Measurements from ENCODE around the gene CHD3. TPM values are rescaled to one million over a fixed set of nuclear protein-coding genes. Genes with fewer than 3 reads are reported as not detected.

Gene CHD3
- total and polyA plus RNA-seq, 2 of the 13 experiments (the other 11 are each of a cell fraction or from before 2014, with no cell fraction given): 2.7 to 3.7 TPM

DNA sequence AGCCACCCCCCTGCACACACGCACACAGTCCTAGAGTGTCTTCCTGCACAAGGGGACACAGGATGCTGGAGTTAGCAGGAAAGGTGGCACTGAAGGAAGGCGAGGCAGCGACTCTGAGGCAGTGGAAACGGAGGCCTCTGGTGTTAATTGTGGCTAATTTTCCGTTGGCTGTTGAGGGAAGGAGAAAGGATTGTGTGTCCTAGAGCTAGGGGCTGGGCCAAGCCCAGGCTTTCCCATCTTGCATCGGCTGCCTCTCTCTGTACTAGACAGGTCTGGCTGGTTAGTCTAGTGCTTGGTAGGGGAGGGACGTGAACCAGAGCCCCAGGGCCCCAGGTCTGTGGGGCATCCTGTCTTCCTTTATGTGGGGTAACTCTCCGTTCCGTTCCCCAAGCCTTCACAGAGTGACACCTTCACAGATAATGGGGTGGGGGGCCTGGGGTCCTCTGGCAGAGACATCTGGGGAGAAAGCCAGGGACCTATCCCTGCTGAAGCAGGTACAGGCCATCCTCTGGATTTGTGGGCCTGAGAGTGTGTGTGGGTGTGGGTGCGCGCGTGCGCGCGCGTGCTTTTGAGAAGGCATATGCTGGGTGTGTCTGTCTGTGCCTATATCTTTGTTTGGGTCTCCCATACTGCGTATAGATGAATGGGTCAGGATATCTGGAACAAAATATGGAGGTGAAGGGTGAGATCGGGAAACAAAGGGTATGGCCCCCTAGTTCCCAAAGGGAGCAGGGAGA lies at the start of gene CHD3 (continued):
- no peak for TF ChIP-seq ZNF205 (CRISPR knock-in tag; IDR thresholded peaks at IDR 0.05)
- 0 out of 2 replicates have a peak, but pooled peaks have one; percentile 4 for TF ChIP-seq MYNN (CRISPR knock-in tag; IDR thresholded peaks at IDR 0.05; ENCODE audit: low read depth)
- no peak for TF ChIP-seq GATA4 (IDR thresholded peaks at IDR 0.05; ENCODE audit: borderline replicate concordance, low read depth)
- no peak for TF ChIP-seq WIZ (CRISPR knock-in tag; IDR thresholded peaks at IDR 0.05)
- TF ChIP-seq, protein P1, sequence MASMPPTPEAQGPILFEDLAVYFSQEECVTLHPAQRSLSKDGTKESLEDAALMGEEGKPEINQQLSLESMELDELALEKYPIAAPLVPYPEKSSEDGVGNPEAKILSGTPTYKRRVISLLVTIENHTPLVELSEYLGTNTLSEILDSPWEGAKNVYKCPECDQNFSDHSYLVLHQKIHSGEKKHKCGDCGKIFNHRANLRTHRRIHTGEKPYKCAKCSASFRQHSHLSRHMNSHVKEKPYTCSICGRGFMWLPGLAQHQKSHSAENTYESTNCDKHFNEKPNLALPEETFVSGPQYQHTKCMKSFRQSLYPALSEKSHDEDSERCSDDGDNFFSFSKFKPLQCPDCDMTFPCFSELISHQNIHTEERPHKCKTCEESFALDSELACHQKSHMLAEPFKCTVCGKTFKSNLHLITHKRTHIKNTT (CRISPR knock-in tag; IDR thresholded peaks at IDR 0.05): no peak
- TF ChIP-seq ONECUT2 (CRISPR knock-in tag; IDR thresholded peaks at IDR 0.05): no peak
- no peak for TF ChIP-seq KLF6 (CRISPR knock-in tag; IDR thresholded peaks at IDR 0.05)
- TF ChIP-seq, protein P2, sequence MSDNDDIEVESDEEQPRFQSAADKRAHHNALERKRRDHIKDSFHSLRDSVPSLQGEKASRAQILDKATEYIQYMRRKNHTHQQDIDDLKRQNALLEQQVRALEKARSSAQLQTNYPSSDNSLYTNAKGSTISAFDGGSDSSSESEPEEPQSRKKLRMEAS (IDR thresholded peaks at IDR 0.05): no peak
- TF ChIP-seq SP5 (CRISPR knock-in tag; IDR thresholded peaks at IDR 0.05; ENCODE audit: borderline replicate concordance, low read depth): peak; percentile 6; the same call in 1 of the 2 replicates
- no peak for TF ChIP-seq ZNF780A (CRISPR knock-in tag; IDR thresholded peaks at IDR 0.05)
- no peak for TF ChIP-seq SETDB1 (CRISPR knock-in tag; IDR thresholded peaks at IDR 0.05; ENCODE audit: borderline replicate concordance)
- no peak for TF ChIP-seq KLF12 (CRISPR knock-in tag; IDR thresholded peaks at IDR 0.05; ENCODE audit: borderline replicate concordance)
- TF ChIP-seq, protein P3, sequence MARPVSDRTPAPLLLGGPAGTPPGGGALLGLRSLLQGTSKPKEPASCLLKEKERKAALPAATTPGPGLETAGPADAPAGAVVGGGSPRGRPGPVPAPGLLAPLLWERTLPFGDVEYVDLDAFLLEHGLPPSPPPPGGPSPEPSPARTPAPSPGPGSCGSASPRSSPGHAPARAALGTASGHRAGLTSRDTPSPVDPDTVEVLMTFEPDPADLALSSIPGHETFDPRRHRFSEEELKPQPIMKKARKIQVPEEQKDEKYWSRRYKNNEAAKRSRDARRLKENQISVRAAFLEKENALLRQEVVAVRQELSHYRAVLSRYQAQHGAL (CRISPR knock-in tag; IDR thresholded peaks at IDR 0.05; ENCODE audit: not compliant biosample characterization): no peak
- TF ChIP-seq ZZZ3 (CRISPR knock-in tag; IDR thresholded peaks at IDR 0.05; ENCODE audit: borderline replicate concordance): no peak
- no peak for TF ChIP-seq MTA3 (CRISPR knock-in tag; IDR thresholded peaks at IDR 0.05)
- TF ChIP-seq, protein P4, sequence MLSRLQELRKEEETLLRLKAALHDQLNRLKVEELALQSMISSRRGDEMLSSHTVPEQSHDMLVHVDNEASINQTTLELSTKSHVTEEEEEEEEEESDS (CRISPR knock-in tag; IDR thresholded peaks at IDR 0.05; ENCODE audit: borderline replicate concordance): no peak
- TF ChIP-seq, protein P5, sequence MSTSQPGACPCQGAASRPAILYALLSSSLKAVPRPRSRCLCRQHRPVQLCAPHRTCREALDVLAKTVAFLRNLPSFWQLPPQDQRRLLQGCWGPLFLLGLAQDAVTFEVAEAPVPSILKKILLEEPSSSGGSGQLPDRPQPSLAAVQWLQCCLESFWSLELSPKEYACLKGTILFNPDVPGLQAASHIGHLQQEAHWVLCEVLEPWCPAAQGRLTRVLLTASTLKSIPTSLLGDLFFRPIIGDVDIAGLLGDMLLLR (CRISPR knock-in tag; IDR thresholded peaks at IDR 0.05): no peak
- TF ChIP-seq MAF1 (CRISPR knock-in tag; IDR thresholded peaks at IDR 0.05; ENCODE audit: borderline replicate concordance): no peak
- TF ChIP-seq THAP7 (CRISPR knock-in tag; IDR thresholded peaks at IDR 0.05): no peak
- 0 out of 2 replicates have a peak, but pooled peaks have one; percentile 6 for TF ChIP-seq SNAPC4 (CRISPR knock-in tag; IDR thresholded peaks at IDR 0.05)
- no peak for TF ChIP-seq ZNF792 (CRISPR knock-in tag; IDR thresholded peaks at IDR 0.05)
- TF ChIP-seq HDAC2 (CRISPR knock-in tag; IDR thresholded peaks at IDR 0.05): no peak
